ENCODE results near the gene REEP5.

DNA sequence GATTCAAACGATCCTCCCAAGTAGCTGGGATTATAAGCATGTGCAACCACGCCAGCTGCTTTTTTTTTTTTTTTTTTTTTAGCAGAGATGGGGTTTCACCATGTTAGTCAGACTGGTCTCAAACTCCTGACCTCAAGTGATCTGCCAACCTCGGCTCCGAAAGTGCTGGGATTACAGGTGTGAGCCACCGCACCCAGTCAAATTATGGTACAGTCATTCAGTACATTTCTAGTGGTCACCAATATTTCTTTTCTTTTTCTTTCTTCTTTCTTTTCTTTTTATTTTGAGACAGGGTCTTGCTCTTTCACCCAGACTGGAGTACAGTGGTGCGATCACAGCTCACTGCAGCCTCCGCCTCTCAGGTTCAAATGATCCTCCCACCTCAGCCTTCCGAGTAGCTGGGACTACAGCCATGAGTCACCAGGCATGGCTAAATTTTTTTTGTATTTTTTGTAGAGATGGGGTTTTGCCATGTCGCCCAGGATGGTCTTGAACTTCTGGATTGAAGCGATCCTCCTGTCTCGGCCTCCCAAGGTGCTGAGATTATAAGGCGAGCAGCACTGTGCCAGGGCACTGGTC is 29.2 kb upstream of the REEP5 start:
- TF ChIP-seq, protein P1, sequence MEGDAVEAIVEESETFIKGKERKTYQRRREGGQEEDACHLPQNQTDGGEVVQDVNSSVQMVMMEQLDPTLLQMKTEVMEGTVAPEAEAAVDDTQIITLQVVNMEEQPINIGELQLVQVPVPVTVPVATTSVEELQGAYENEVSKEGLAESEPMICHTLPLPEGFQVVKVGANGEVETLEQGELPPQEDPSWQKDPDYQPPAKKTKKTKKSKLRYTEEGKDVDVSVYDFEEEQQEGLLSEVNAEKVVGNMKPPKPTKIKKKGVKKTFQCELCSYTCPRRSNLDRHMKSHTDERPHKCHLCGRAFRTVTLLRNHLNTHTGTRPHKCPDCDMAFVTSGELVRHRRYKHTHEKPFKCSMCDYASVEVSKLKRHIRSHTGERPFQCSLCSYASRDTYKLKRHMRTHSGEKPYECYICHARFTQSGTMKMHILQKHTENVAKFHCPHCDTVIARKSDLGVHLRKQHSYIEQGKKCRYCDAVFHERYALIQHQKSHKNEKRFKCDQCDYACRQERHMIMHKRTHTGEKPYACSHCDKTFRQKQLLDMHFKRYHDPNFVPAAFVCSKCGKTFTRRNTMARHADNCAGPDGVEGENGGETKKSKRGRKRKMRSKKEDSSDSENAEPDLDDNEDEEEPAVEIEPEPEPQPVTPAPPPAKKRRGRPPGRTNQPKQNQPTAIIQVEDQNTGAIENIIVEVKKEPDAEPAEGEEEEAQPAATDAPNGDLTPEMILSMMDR (IDR thresholded peaks at IDR 0.05), result no peak
- TF ChIP-seq POLR2A (IDR thresholded peaks at IDR 0.05), result no peak

Measured in Peyer's patch (tissue), 4 donors.